ENCODE results near the gene ABCB8.
A peak's percentile ranks its signal among the peaks of the same experiment; 100 is the strongest.

ABCB8 gene

GRCh38 chr7:151016942-151017341 lies 11.3 kb upstream of the ABCB8 start:
- no peak for DNase-seq (ENCODE audit: low spot score)
- TF ChIP-seq CTCF (IDR thresholded peaks at IDR 0.05; ENCODE audit: extremely low read depth, missing control alignments), result no peak

- no peak for DNase-seq (ENCODE audit: low spot score)
- no peak for TF ChIP-seq CTCF (IDR thresholded peaks at IDR 0.05; ENCODE audit: extremely low read depth, missing control alignments)
Measured at GRCh38 chr7:151017370-151017952, 10.8 kb upstream of the ABCB8 start.

- DNase-seq (ENCODE audit: low spot score), result peak; percentile 88
- TF ChIP-seq CTCF (IDR thresholded peaks at IDR 0.05; ENCODE audit: extremely low read depth, missing control alignments), result peak; percentile 97
Measured at GRCh38 chr7:151017953-151018420, 10.3 kb upstream of the ABCB8 start.

GRCh38 chr7:151018421-151019129 lies 9.7 kb upstream of the ABCB8 start:
- TF ChIP-seq CTCF (IDR thresholded peaks at IDR 0.05; ENCODE audit: extremely low read depth, missing control alignments), result no peak
- no peak for DNase-seq (ENCODE audit: low spot score)

GRCh38 chr7:151019130-151019447 lies 9.2 kb upstream of the ABCB8 start:
- no peak for TF ChIP-seq CTCF (IDR thresholded peaks at IDR 0.05; ENCODE audit: extremely low read depth, missing control alignments)
- no peak for DNase-seq (ENCODE audit: low spot score)

GRCh38 chr7:151020231-151020630 lies 8.0 kb upstream of the ABCB8 start:
- no peak for DNase-seq (ENCODE audit: low spot score)
- no peak for TF ChIP-seq CTCF (IDR thresholded peaks at IDR 0.05; ENCODE audit: extremely low read depth, missing control alignments)

GRCh38 chr7:151023232-151023631 lies 5.0 kb upstream of the ABCB8 start:
- DNase-seq (ENCODE audit: low spot score), result no peak
- TF ChIP-seq CTCF (IDR thresholded peaks at IDR 0.05; ENCODE audit: extremely low read depth, missing control alignments), result no peak

Measured in GM20000 (cell line).